SHP77 (cell line): Measurements from ENCODE around the gene WNT7A.

ENCODE experiments used
- DNase-seq, 2 experiments: peaks; one replicate each; lab custom pipeline; 2025; lab: John Stamatoyannopoulos, UW

The WNT7A gene

DNA sequence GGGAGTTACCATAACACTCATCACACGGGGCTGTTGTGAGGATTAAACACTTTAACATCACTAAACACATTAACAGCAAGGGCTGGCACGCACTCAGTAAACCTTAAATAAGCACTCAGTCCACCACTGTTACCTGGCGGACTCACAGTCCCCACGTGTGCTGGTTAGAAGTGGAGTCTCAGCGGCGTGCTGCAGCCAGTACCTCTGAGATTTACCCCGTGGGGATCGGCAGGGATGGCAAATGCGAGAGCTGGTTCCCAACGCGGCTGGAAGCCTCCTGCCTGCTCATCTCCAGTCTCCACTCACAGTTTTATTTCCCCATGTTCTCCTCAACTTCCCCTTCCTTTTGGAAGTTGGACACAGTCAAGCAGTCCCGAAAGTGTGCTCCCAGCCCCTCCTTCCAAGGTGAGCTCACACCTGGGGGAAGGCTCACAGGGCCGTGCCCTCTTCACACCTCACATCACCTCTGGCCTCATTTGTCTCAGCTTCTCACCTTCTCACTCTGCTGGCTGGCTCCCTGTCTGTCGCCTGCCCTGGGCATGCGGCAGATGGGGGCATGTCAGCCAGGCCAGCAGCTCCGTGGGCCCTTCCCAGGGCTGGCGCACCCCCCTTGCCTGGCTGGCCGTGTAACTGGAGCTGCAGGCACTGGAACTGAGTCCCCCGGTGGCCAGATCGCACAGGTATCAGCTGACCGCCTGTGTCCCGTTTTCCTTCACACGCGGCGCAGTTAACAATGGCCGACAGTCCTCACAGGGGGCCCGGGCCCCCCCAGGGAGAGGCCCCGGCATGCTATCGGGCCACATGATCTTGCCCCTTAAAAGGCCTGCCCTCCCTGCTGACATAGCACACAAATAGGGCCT is 87.1 kb downstream of the WNT7A start:
- DNase-seq, result no peak

DNA sequence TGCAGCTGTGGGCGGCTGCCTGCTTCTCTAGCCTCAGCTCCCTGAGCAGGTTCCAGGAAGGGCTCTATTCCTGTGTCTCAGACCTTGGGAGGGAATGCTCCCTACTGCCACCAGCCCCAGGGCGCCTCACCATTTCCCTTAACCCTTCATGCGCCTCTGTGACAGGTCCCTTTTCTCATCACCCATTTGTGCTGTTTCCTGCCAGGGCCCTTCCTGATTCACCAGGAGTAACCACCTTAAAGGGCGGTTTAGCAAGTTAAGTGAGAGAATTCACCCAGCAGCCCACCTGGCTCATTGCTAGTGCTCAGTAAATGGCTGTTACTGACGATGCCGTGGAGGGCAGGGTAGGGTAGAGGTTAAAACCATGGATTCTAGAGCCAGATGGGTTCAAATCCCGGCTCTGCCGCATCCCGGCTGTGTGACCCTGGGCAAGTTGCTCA is 87.8 kb downstream of the WNT7A start:
- no peak for DNase-seq

DNA sequence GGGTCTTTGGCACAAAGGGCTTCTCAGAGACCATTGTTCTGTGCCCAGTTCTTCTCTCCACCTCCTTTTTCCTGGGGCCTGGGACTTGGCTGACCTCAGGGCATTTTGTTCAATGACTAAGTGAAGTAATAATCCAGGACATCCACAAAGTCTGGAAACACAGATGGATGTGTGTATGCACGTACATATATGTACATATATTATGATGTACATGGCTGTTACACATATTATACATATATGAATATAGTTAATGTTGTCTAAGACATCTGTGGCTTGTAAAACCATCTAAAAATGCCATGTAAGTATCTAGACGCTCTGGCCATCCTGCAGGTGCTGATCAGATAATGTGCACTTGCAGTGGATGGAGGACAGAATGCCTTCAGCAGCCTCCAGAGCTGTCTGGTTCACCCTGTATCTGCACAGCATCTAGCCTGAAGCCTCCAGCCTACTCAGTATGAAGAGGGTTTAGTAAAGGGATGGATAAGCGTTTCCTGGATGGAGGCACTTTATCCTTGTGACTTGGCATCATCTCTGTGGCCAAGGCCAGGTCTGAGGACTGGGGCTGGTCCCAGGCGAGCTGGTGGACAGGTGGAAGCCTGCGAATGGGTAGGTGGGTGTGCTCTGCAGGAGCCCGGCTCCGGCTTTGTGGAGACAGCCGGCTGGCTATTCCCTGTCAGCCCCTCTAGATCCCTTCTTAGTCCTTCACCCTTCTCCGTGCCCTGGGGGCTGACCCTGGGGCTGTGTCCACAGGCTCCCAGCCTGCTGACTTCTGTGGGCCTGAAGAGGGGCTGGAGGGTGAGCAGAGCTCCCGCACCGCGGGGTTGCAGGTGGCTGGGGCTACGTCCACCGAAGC is 88.4 kb downstream of the WNT7A start:
- no peak for DNase-seq

DNA sequence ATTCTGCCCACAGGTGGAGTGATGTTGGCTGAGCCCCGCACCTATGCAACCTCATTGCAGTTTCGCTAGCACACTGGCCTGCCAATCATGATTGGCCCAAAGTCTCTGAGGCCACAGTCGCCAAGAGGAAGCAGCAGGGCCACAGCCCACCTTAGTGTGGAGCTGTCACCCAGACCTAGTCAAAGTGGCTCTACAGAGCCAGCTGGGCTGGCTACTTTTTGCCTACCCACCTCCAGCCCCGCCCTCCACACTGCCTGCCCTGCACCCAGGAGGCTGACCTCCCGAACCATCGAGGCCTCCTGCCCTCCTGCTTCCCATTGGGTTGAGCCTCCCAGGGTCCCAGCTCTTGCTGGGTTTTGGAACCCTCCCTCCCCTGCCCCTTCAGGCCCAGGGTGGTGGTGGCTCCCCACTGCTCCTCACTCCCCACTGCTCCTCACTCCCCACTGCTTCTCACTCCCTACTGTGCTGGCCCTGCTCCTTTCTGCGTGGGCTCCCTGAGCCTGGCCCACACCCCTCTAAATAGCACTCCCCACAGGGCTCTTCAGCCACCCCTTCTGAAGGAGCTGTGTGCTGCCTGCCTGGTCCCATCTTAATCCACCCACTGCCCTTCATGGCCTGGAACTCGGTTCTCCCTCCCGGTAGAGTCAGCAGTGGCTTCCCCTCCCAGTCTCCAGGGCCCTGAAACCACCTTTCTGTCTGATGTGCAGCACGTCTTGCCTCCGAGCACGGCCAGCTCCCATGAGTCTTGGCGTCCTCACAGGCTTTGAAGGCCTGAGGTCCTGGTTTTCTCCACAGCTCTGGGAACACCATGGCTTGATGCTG is 89.3 kb downstream of the WNT7A start:
- no peak for DNase-seq

GRCh38 chr3:13788522-13789424 is 91.1 kb downstream of the WNT7A start:
- DNase-seq, result no peak

GRCh38 chr3:13787533-13788132 is 92.2 kb downstream of the WNT7A start:
- no peak for DNase-seq

- no peak for DNase-seq
These were observed 93.1 kb downstream of the WNT7A start for GRCh38 chr3:13786811-13787210.

GRCh38 chr3:13785853-13786436 is 93.9 kb downstream of the WNT7A start:
- DNase-seq, result no peak

DNA sequence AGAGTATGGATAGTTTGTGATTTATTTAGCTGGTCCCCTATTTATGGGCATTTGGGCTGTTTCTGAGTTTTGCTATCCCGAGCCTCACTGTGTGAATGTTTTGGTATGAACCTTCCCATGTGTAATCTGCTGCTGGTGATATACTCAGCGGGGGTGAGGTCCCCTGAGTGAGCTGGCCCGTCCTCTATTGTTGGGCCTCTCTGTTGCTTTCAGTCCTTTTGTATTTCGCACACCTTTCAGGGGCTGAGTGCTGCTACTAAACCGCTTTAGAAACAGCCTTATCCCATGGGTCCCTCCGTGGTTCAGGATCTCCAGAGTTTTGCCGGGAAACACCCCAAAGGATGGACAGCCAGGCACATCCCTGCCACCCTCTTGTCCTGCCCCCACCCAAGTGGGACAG is 94.5 kb downstream of the WNT7A start:
- no peak for DNase-seq

- no peak for DNase-seq
These were observed 96.4 kb downstream of the WNT7A start for GRCh38 chr3:13783476-13783875.

DNA sequence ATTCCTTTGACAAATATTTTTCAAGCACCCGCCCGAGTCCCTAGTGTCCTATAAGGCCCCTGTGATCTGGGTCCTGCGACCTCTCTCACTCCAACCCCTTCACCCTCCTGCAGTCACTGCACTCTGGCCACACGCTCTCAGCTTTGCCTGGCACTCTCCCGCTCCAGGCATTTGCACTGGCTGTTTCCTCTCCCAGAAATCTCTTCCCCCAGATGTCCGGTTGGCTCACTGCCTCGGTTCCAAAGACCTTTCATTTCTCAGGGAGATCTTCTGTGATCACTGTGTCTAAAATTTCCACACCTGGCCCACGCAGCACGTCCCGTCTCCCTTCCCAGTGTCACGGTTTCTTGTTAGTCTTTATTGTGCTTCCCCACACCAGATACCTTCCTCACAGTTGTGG is 97.4 kb downstream of the WNT7A start:
- DNase-seq, result no peak

DNA sequence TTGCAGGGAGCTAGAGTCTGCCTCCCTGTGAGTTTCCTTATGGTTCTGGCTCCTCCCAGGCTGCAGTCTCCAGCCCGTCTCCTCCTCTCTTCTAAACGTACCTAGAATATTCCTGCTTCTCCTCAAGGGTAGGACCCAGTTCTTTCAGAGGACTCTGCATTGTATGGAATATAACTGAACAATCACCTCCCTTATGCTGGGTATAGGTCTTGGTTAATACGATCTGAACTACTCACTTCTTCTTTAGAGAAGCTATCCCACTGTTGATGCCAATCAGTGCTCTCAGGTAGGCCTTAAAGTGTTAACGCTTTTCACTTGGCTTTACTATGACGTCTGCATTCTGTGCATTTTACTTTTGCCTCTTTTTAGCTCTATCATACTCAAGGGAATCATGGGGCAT is 98.5 kb downstream of the WNT7A start:
- DNase-seq, result no peak

- DNase-seq, result no peak
These were observed 99.3 kb downstream of the WNT7A start for GRCh38 chr3:13780432-13781176.

DNA sequence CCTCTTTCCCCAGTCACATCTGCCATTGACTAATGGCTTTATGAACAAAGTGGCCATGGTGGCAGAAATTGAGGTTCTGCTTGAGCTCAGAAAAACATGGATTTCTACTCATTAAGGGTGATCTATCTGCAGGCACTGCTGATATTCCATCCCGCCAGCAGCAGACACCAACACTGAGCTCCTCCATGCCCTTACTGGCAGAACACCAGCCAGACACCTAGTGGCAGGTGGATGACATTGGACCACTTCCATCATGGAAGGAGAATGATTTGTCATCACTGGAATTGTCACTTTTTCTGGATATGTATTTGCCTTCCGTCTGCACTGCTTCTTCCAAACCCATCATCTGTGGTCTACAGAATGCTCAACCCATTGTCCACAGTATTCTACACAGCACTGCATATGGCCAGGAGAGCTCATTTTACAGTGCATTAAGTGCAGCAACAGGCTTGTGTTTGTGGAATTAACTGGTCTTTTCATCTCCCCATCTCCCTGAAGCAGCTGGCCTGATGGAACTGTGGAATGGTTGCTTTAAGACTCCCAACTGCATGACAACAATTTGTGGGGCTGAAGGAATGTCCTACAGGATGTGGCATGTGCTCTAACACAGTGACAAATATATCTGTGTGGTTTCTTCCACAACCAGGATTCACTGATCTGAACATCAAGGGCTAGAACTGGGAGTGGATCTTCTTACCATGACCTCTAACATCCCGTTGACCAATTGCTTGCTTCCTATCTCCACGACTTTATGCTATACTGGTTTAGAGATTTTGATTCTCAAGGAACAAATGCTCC is 103.4 kb downstream of the WNT7A start:
- DNase-seq, result no peak

- DNase-seq, result no peak
These were observed 106.8 kb downstream of the WNT7A start for GRCh38 chr3:13772885-13773745.

- no peak for DNase-seq
These were observed 107.5 kb downstream of the WNT7A start for GRCh38 chr3:13772321-13772745.

- DNase-seq, result no peak
These were observed 108.4 kb downstream of the WNT7A start for GRCh38 chr3:13771496-13771895.
